SU-DHL-6 (cell line): ENCODE data around the gene INO80B.
A peak's percentile ranks its signal among the peaks of the same experiment; 100 is the strongest.

Experiments used
- H2AFZ ChIP-seq: fragments of 200-600 bp; sonication (generic); 2 replicates; pipeline ENCODE4 v1.6.1; 2014; ENCODE audit warnings: low read depth, mild to moderate bottlenecking, moderate library complexity, mixed read lengths, antibody characterized with exemption, low read length; ENCODE audit not compliant: severe bottlenecking
- H3F3A ChIP-seq: fragments of 200-600 bp; shearing (Covaris generic); 2 replicates; pipeline ENCODE4 v1.6.0; 2016; ENCODE audit warnings: antibody characterized with exemption, mild to moderate bottlenecking; ENCODE audit not compliant: insufficient read depth
- H3K27ac ChIP-seq: fragments of 200-600 bp; sonication (generic); 2 replicates; pipeline ENCODE4 v1.5.1; 2016; ENCODE audit warnings: low read depth, mild to moderate bottlenecking, low read length, moderate library complexity, mixed read lengths
- H3K27me3 ChIP-seq: fragments of 200-600 bp; sonication (generic), shearing (Covaris generic); 2 replicates; pipeline ENCODE4 v1.6.0; 2014; ENCODE audit warnings: mild to moderate bottlenecking, low read length
- H3K36me3 ChIP-seq: fragments of 200-600 bp; sonication (generic); 2 replicates; pipeline ENCODE4 v1.6.1; 2014; ENCODE audit warnings: mild to moderate bottlenecking, low read length, mixed read lengths
- H3K4me2 ChIP-seq: fragments of 300-600, 200-600 bp; shearing (Covaris generic), sonication (generic); 2 replicates; pipeline ENCODE4 v1.6.0; 2014; ENCODE audit warnings: low read length, low read depth, mild to moderate bottlenecking; ENCODE audit not compliant: poor library complexity, severe bottlenecking
- H3K4me3 ChIP-seq: fragments of 200-600 bp; sonication (generic); 2 replicates; pipeline ENCODE4 v1.5.1; 2014; ENCODE audit warnings: antibody characterized with exemption, low read length, mild to moderate bottlenecking, mixed read lengths; ENCODE audit not compliant: insufficient read depth, poor library complexity, severe bottlenecking
- H3K79me2 ChIP-seq: fragments of 200-600 bp; sonication (generic); 2 replicates; pipeline ENCODE4 v1.6.1; 2014; ENCODE audit warnings: mild to moderate bottlenecking, low read length, moderate library complexity; ENCODE audit not compliant: insufficient read depth
- H3K9ac ChIP-seq: fragments of 200-600 bp; sonication (generic); 2 replicates; pipeline ENCODE4 v1.7.0; 2014; ENCODE audit warnings: mild to moderate bottlenecking, low read length
- H3K9me2 ChIP-seq: fragments of 200-600 bp; sonication (generic); replicated peaks from 2 replicates; pipeline ENCODE4 v1.6.1; 2014; ENCODE audit warnings: low read length; ENCODE audit not compliant: insufficient read depth
- H3K9me3 ChIP-seq: fragments of 200-600 bp; sonication (generic); 2 replicates; pipeline ENCODE4 v1.6.1; 2014; ENCODE audit warnings: low read length, mixed read lengths; ENCODE audit not compliant: insufficient read depth
- H4K20me1 ChIP-seq: fragments of 200-600 bp; sonication (generic); 2 replicates; pipeline ENCODE4 v1.6.1; 2014; ENCODE audit warnings: low read depth, mild to moderate bottlenecking, antibody characterized with exemption, low read length, moderate library complexity, mixed read lengths
- CTCF ChIP-seq: fragments of 200-600 bp; sonication (generic); IDR thresholded peaks from one replicate; pipeline ENCODE4 v1.5.1; 2017; ENCODE audit warnings: antibody characterized with exemption, mild to moderate bottlenecking, low read length, moderate library complexity; ENCODE audit not compliant: insufficient read depth, poor library complexity, severe bottlenecking
- EZH2phosphoT487 ChIP-seq: fragments of 200-600 bp; sonication (generic), shearing (Covaris generic); conservative IDR thresholded peaks from 2 replicates; pipeline ENCODE4 v1.6.1; 2018; ENCODE audit warnings: mild to moderate bottlenecking, antibody characterized with exemption, low read length, moderate library complexity, mixed read lengths

INO80B gene

GRCh38 chr2:74461187-74462053 lies 6.5 kb downstream of the INO80B start:
- H3K9ac ChIP-seq = no peak overlapping the region
- H2AFZ ChIP-seq = no peak overlapping the region
- no peaks in the 10 kb centered on the region for H3K9me2 ChIP-seq
- H4K20me1 ChIP-seq = no peaks in the 10 kb centered on the region
- TF ChIP-seq CTCF (peak; percentile 13), EZH2phosphoT487 (no peak)
- H3K27ac ChIP-seq = no peak overlapping the region
- no peak overlapping the region for H3K4me2 ChIP-seq
- no peak overlapping the region for H3K4me3 ChIP-seq
- no peaks in the 10 kb centered on the region for H3K27me3 ChIP-seq
- no peaks in the 10 kb centered on the region for H3K9me3 ChIP-seq
- H3K36me3 ChIP-seq = no peaks in the 10 kb centered on the region; the same call in 1 of the 2 replicates
- H3K79me2 ChIP-seq = peaks cover 11% of the 10 kb centered on the region
- H3F3A ChIP-seq = peaks cover 12% of the 10 kb centered on the region

GRCh38 chr2:74462054-74462785 lies 7.3 kb downstream of the INO80B start:
- no peak overlapping the region for H3K4me3 ChIP-seq
- TF ChIP-seq EZH2phosphoT487 (no peak), CTCF (no peak)
- no peaks in the 10 kb centered on the region; the same call in 1 of the 2 replicates for H3K36me3 ChIP-seq

GRCh38 chr2:74462786-74463105 lies 7.9 kb downstream of the INO80B start:
- no peak for TF ChIP-seq EZH2phosphoT487
- no peak for TF ChIP-seq CTCF
- H3F3A ChIP-seq = peaks cover 4% of the 10 kb centered on the region; the same call in 1 of the 2 replicates
- H3K27ac ChIP-seq = no peak overlapping the region
- H3K4me3 ChIP-seq = no peak overlapping the region
- H3K9ac ChIP-seq = no peak overlapping the region
- no peaks in the 10 kb centered on the region for H3K9me3 ChIP-seq
- no peak overlapping the region for H3K4me2 ChIP-seq
- no peaks in the 10 kb centered on the region; the same call in 1 of the 2 replicates for H3K36me3 ChIP-seq
- no peaks in the 10 kb centered on the region for H4K20me1 ChIP-seq
- H3K79me2 ChIP-seq = peaks cover 11% of the 10 kb centered on the region
- no peaks in the 10 kb centered on the region for H3K27me3 ChIP-seq
- H2AFZ ChIP-seq = no peak overlapping the region
- H3K9me2 ChIP-seq = no peaks in the 10 kb centered on the region

More at GRCh38 chr2:74462054-74462785, 7.3 kb downstream of the INO80B start:
- H3K9me3 ChIP-seq = no peaks in the 10 kb centered on the region
- peaks cover 4% of the 10 kb centered on the region for H3F3A ChIP-seq
- H3K9me2 ChIP-seq = no peaks in the 10 kb centered on the region
- no peak overlapping the region for H3K9ac ChIP-seq
- H3K4me2 ChIP-seq = no peak overlapping the region
- H3K27me3 ChIP-seq = no peaks in the 10 kb centered on the region
- H3K79me2 ChIP-seq = peaks cover 11% of the 10 kb centered on the region
- H2AFZ ChIP-seq = no peak overlapping the region
- no peak overlapping the region for H3K27ac ChIP-seq
- no peaks in the 10 kb centered on the region for H4K20me1 ChIP-seq
